NB4 (cell line): ENCODE data around the gene SDF2.
A peak's percentile ranks its signal among the peaks of the same experiment; 100 is the strongest.

Experiments used
- DNase-seq: peaks from one replicate; pipeline ENCODE4 v3.0.0; 2010; ENCODE audit warnings: low read depth
- H3K4me3 ChIP-seq: one replicate; pipeline ENCODE4 v1.5.1; 2011; ENCODE audit warnings: mild to moderate bottlenecking, low read depth, low read length, moderate library complexity
- CTCF ChIP-seq: IDR thresholded peaks from one replicate; pipeline ENCODE4 v1.5.1; 2012; ENCODE audit warnings: low read depth, low read length
- MAX ChIP-seq: IDR thresholded peaks from 2 replicates; pipeline ENCODE4 v1.6.1; 2011; ENCODE audit warnings: low read depth, low read length
- MYC ChIP-seq: IDR thresholded peaks from 2 replicates; pipeline ENCODE4 v1.6.1; 2011; ENCODE audit warnings: low read depth, low read length
- POLR2A ChIP-seq: IDR thresholded peaks from 2 replicates; pipeline ENCODE4 v1.6.1; 2011; ENCODE audit warnings: mild to moderate bottlenecking; ENCODE audit not compliant: insufficient read length; ENCODE audit errors: extremely low read depth

Gene SDF2

GRCh38 chr17:28643983-28644786 is 17.5 kb downstream of the SDF2 start:
- TF ChIP-seq POLR2A (peak; percentile 19), MYC (no peak; the same call in 1 of the 2 replicates), CTCF (peak; percentile 51), MAX (peak; percentile 38; the same call in 1 of the 2 replicates)

GRCh38 chr17:28641579-28641978 is 20.1 kb downstream of the SDF2 start:
- TF ChIP-seq MYC (no peak), POLR2A (no peak), MAX (no peak), CTCF (no peak)
- DNase-seq, result no peak
- no peak overlapping the region for H3K4me3 ChIP-seq

More at GRCh38 chr17:28643983-28644786, 17.5 kb downstream of the SDF2 start:
- H3K4me3 ChIP-seq, result peak overlapping the region; percentile 81
- DNase-seq, result peak; percentile 88

GRCh38 chr17:28635506-28635905 is 26.2 kb downstream of the SDF2 start:
- TF ChIP-seq CTCF, result no peak
- H3K4me3 ChIP-seq, result no peak overlapping the region
- no peak for DNase-seq

- H3K4me3 ChIP-seq, result no peak overlapping the region
- DNase-seq, result no peak
- TF ChIP-seq CTCF (no peak), MAX (no peak), MYC (no peak), POLR2A (no peak)
Observed at GRCh38 chr17:28634206-28634865, 27.4 kb downstream of the SDF2 start.

GRCh38 chr17:28626818-28627217 is 34.9 kb downstream of the SDF2 start:
- DNase-seq, result no peak
- TF ChIP-seq MYC (no peak), POLR2A (no peak), CTCF (no peak), MAX (no peak)
- no peak overlapping the region for H3K4me3 ChIP-seq
